HL-60 (cell line): ENCODE measurements around the gene SLC25A18.
"Not testable (repeated sequence)": the region's sequence is repeated elsewhere in the genome, so short reads cannot be mapped to it uniquely, and the experiment has no call there.

Experiments used
- CTCF ChIP-seq: IDR thresholded peaks from one replicate; pipeline ENCODE4 v1.5.1; 2011; ENCODE audit warnings: low read length, control low read depth, inconsistent platforms; ENCODE audit not compliant: insufficient read depth
- GABPA ChIP-seq: IDR thresholded peaks from 2 replicates; pipeline ENCODE4 v1.6.1; 2012; ENCODE audit warnings: low read depth
- POLR2AphosphoS5 ChIP-seq: IDR thresholded peaks from 2 replicates; pipeline ENCODE4 v1.6.1; 2012; ENCODE audit warnings: low read depth
- SPI1 ChIP-seq: IDR thresholded peaks from 2 replicates; pipeline ENCODE4 v1.6.1; 2012; ENCODE audit warnings: low read depth, mild to moderate bottlenecking, borderline replicate concordance
- TF ChIP-seq, protein P1 (sequence below): IDR thresholded peaks from 2 replicates; pipeline ENCODE4 v1.6.1; 2012; ENCODE audit warnings: low read depth; ENCODE audit not compliant: insufficient replicate concordance

- TF ChIP-seq, protein P1, sequence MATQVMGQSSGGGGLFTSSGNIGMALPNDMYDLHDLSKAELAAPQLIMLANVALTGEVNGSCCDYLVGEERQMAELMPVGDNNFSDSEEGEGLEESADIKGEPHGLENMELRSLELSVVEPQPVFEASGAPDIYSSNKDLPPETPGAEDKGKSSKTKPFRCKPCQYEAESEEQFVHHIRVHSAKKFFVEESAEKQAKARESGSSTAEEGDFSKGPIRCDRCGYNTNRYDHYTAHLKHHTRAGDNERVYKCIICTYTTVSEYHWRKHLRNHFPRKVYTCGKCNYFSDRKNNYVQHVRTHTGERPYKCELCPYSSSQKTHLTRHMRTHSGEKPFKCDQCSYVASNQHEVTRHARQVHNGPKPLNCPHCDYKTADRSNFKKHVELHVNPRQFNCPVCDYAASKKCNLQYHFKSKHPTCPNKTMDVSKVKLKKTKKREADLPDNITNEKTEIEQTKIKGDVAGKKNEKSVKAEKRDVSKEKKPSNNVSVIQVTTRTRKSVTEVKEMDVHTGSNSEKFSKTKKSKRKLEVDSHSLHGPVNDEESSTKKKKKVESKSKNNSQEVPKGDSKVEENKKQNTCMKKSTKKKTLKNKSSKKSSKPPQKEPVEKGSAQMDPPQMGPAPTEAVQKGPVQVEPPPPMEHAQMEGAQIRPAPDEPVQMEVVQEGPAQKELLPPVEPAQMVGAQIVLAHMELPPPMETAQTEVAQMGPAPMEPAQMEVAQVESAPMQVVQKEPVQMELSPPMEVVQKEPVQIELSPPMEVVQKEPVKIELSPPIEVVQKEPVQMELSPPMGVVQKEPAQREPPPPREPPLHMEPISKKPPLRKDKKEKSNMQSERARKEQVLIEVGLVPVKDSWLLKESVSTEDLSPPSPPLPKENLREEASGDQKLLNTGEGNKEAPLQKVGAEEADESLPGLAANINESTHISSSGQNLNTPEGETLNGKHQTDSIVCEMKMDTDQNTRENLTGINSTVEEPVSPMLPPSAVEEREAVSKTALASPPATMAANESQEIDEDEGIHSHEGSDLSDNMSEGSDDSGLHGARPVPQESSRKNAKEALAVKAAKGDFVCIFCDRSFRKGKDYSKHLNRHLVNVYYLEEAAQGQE, result not testable (repeated sequence)
- not testable (repeated sequence) for TF ChIP-seq CTCF, POLR2AphosphoS5, GABPA, SPI1
Measured at GRCh38 chr22:17636850-17637249, 73.6 kb downstream of the SLC25A18 start.
